CD14-positive monocyte (primary cell): ENCODE measurements around the gene DLGAP1. TPM values are rescaled to one million over a fixed set of nuclear protein-coding genes. Genes with fewer than 3 reads are reported as not detected.
A peak's percentile ranks its signal among the peaks of the same experiment; 100 is the strongest.

Experiments
- DNase-seq, 3 donors: peaks; one replicate each; pipeline ENCODE4 v3.0.0-alpha.2; 2011 to 2022
- H2AFZ ChIP-seq: 2 replicates; pipeline ENCODE4 v1.6.0; 2012; ENCODE audit warnings: mild to moderate bottlenecking, low read depth, low read length, inconsistent platforms; ENCODE audit not compliant: insufficient read depth, poor library complexity, severe bottlenecking
- H3K27ac ChIP-seq, 2 donors: 1 replicate in 1 of 2; 2 replicates in 1 of 2; pipeline ENCODE4 v1.5.1; 2012 to 2013; ENCODE audit warnings: low read length in 2 of 2, control low read depth in 1 of 2, inconsistent platforms in 1 of 2, low read depth in 1 of 2, mild to moderate bottlenecking in 1 of 2
- H3K27me3 ChIP-seq, 2 donors: one replicate each; pipeline versions ENCODE4 v1.6.0 to v1.6.1; 2011 to 2013; ENCODE audit warnings: low read length in 2 of 2; ENCODE audit not compliant: control insufficient read depth in 2 of 2, insufficient read depth in 2 of 2
- H3K36me3 ChIP-seq, 2 donors: replicated peaks in 1 of 2; 1 replicate in 1 of 2; 2 replicates in 1 of 2; pipeline versions ENCODE4 v1.5.1 to v1.6.1; 2012 to 2013; ENCODE audit warnings: low read length in 2 of 2, control low read depth in 1 of 2, inconsistent platforms in 1 of 2, mild to moderate bottlenecking in 1 of 2; ENCODE audit not compliant: insufficient read depth in 2 of 2, control insufficient read depth in 1 of 2
- H3K4me1 ChIP-seq, 2 donors: 1 replicate in 1 of 2; 2 replicates in 1 of 2; pipeline versions ENCODE4 v1.5.1 to v1.6.1; 2012 to 2013; ENCODE audit warnings: low read length in 2 of 2, control low read depth in 1 of 2, inconsistent platforms in 1 of 2, mild to moderate bottlenecking in 1 of 2, moderate library complexity in 1 of 2; ENCODE audit not compliant: insufficient read depth in 2 of 2, control insufficient read depth in 1 of 2
- H3K4me2 ChIP-seq: replicated peaks from 2 replicates; pipeline ENCODE3; 2012; ENCODE audit warnings: low read length, moderate library complexity, mild to moderate bottlenecking; ENCODE audit not compliant: poor library complexity, severe bottlenecking; ENCODE audit errors: extremely low read depth
- H3K4me3 ChIP-seq, 3 experiments: fragments of 200-600 bp in 1 of 3; sonication (generic) in 1 of 3; replicated peaks in 1 of 3; 1 replicate in 2 of 3; 2 replicates in 1 of 3; pipeline ENCODE4 v1.5.1; 2011 to 2013; ENCODE audit warnings: low read length in 3 of 3, mild to moderate bottlenecking in 3 of 3, control low read depth in 2 of 3, low read depth in 2 of 3, inconsistent platforms in 1 of 3, moderate library complexity in 1 of 3
- H3K79me2 ChIP-seq: 2 replicates; pipeline ENCODE4 v1.6.0; 2012; ENCODE audit warnings: mild to moderate bottlenecking, control low read depth, inconsistent platforms, low read length, moderate library complexity; ENCODE audit not compliant: insufficient read depth
- H3K9ac ChIP-seq: 2 replicates; pipeline ENCODE4 v1.6.0; 2017; ENCODE audit warnings: low read length, mild to moderate bottlenecking; ENCODE audit not compliant: insufficient read depth, poor library complexity, severe bottlenecking
- H3K9me3 ChIP-seq, 2 donors: replicated peaks in 1 of 2; 1 replicate in 1 of 2; 2 replicates in 1 of 2; pipeline versions ENCODE4 v1.5.1 to v1.6.1; 2012 to 2013; ENCODE audit warnings: low read length in 2 of 2, control low read depth in 1 of 2; ENCODE audit not compliant: control insufficient read depth in 1 of 2, insufficient read depth in 1 of 2
- H4K20me1 ChIP-seq: 2 replicates; pipeline ENCODE4 v1.6.0; 2012; ENCODE audit warnings: mild to moderate bottlenecking, low read length, control low read depth, moderate library complexity; ENCODE audit not compliant: insufficient read depth
- H3K27ac Mint-ChIP-seq, 7 donors: one replicate each; pipeline ENCODE4 v1.8.0; 2020; ENCODE audit warnings: mild to moderate bottlenecking in 7 of 7, mixed read lengths in 7 of 7, moderate library complexity in 6 of 7, inconsistent platforms in 2 of 7
- H3K27me3 Mint-ChIP-seq, 3 donors: one replicate each; pipeline ENCODE4 v1.8.0; 2021 to 2022; ENCODE audit warnings: low read depth in 3 of 3, mild to moderate bottlenecking in 3 of 3, mixed read lengths in 3 of 3, moderate library complexity in 3 of 3, inconsistent platforms in 1 of 3
- H3K36me3 Mint-ChIP-seq, 2 donors: one replicate each; pipeline ENCODE4 v1.8.0; 2020; ENCODE audit warnings: mixed read lengths in 2 of 2, inconsistent platforms in 1 of 2, mild to moderate bottlenecking in 1 of 2
- H3K4me1 Mint-ChIP-seq: one replicate; pipeline ENCODE4 v1.8.0; 2020; ENCODE audit warnings: mild to moderate bottlenecking, mixed read lengths
- H3K4me3 Mint-ChIP-seq, 2 donors: one replicate each; pipeline ENCODE4 v1.8.0; 2020; ENCODE audit warnings: mild to moderate bottlenecking in 2 of 2, mixed read lengths in 2 of 2, moderate library complexity in 1 of 2
- H3K9me3 Mint-ChIP-seq, 7 donors: one replicate each; pipeline ENCODE4 v1.8.0; 2020 to 2022; ENCODE audit warnings: mixed read lengths in 7 of 7, mild to moderate bottlenecking in 6 of 7, moderate library complexity in 6 of 7, inconsistent platforms in 2 of 7
- CTCF ChIP-seq: fragments of 200-600 bp; IDR thresholded peaks from one replicate; pipeline ENCODE4 v1.8.0; 2022; ENCODE audit warnings: antibody characterized with exemption, mild to moderate bottlenecking
- WGBS: methylation state at CpG from one replicate; pipeline ENCODE4 v1.1.5; 2013; ENCODE audit warnings: missing lambda C conversion rate; ENCODE audit not compliant: insufficient coverage; 5-methylcytosine and 5-hydroxymethylcytosine counted together
- intact Hi-C, 2 donors: fragments of 100-400 bp; cut with micrococcal nuclease; formaldehyde crosslinking; loops; one replicate each; pipeline versions ENCODE4 v1.15.0 to v1.15.1; 2023
- polyA plus RNA-seq, 3 donors: library from polyadenylated mRNA; depleted of rRNA in 1 of 3; unstranded in 2 of 3; stranded (reverse) in 1 of 3; fragments of 300-500 nt in 2 of 3; fragments of >200 nt in 1 of 3; fragmentation: Illumina TruSeq in 2 of 3; gene quantifications; 1 replicate in 2 of 3; 2 replicates in 1 of 3; pipeline ENCODE4 v1.2.3, GENCODE V29; 2012 to 2021

Gene DLGAP1
- polyA plus RNA-seq, 3 donors, result 0.09 to 0.42 TPM; not detected in 1

GRCh38 chr18:3753106-3753505 is 702.0 kb downstream of the DLGAP1 start:
- no peak for TF ChIP-seq CTCF
- Histone ChIP-seq H3K4me3 (no peak overlapping the region), H3K9me3 (peaks cover 4 to 16% of the 10 kb centered on the region in 2 donors), H3K79me2 (no peaks in the 10 kb centered on the region), H3K4me1 (peaks cover 12 to 15% of the 10 kb centered on the region in 2 donors), H3K36me3 (no peaks in the 10 kb centered on the region), H3K27ac (no peak overlapping the region), H3K27me3 (no peaks in the 10 kb centered on the region), H4K20me1 (no peaks in the 10 kb centered on the region), H2AFZ (no peak overlapping the region), H3K9ac (no peak overlapping the region), H3K4me2 (no peak overlapping the region)
- Mint-ChIP-seq H3K27ac (peak overlapping the region in 1 of 7 donors; percentile 15), H3K9me3 (peaks cover 9 to 24% (median 20%) of the 10 kb centered on the region in 7 donors), H3K36me3 (no peaks in the 10 kb centered on the region), H3K4me1 (peaks cover 16% of the 10 kb centered on the region), H3K27me3 (peaks cover 0 to 7% (median 0%) of the 10 kb centered on the region in 3 donors), H3K4me3 (no peak overlapping the region)
- intact Hi-C loops, result loop anchor here in 1 of 2 donors (5.0 kb wide), 1 partner anchor 36 kb away; no protein-coding TSS in a partner anchor
- WGBS, result 95% methylated on average over 2 of the region's 4 CpGs
- no peak for DNase-seq

- intact Hi-C loops, result loop anchor here (5.0 to 10.0 kb wide), 2 partner anchors 36 to 143 kb away; no protein-coding TSS in a partner anchor
- H3K9ac ChIP-seq, result no peak overlapping the region
- TF ChIP-seq CTCF, result no peak
- H4K20me1 ChIP-seq, result no peaks in the 10 kb centered on the region
- H3K9me3 ChIP-seq, result peaks cover 0 to 2% of the 10 kb centered on the region in 2 donors
- H3K4me2 ChIP-seq, result peak overlapping the region; percentile 55
- peak overlapping the region in 1 of 2 donors; percentile 86 for H3K27ac ChIP-seq
- DNase-seq, result peak; percentile 39 to 74 (median 61)
- H3K4me1 ChIP-seq, result peaks cover 33 to 41% of the 10 kb centered on the region in 2 donors
- Mint-ChIP-seq H3K36me3 (no peaks in the 10 kb centered on the region), H3K27me3 (peaks cover 0 to 2% (median 0%) of the 10 kb centered on the region in 3 donors), H3K9me3 (peaks cover 0 to 9% (median 7%) of the 10 kb centered on the region in 7 donors), H3K27ac (peak overlapping the region; percentile 87 to 97 (median 96)), H3K4me1 (peaks cover 37% of the 10 kb centered on the region), H3K4me3 (no peak overlapping the region)
- no peaks in the 10 kb centered on the region for H3K79me2 ChIP-seq
- WGBS, result no CpG with 5 or more reads among the region's 3 CpGs
- H2AFZ ChIP-seq, result no peak overlapping the region
- peak overlapping the region in 1 of 3 experiments; percentile 19 for H3K4me3 ChIP-seq
- no peaks in the 10 kb centered on the region for H3K36me3 ChIP-seq
- no peaks in the 10 kb centered on the region for H3K27me3 ChIP-seq
These were observed 707.0 kb downstream of the DLGAP1 start for GRCh38 chr18:3748086-3748485.
